Esophagus (tissue), 2 donors: ENCODE measurements around the gene TMEM38B. TPM values are rescaled to one million over a fixed set of nuclear protein-coding genes. Genes with fewer than 3 reads are reported as not detected.
"Not testable (repeated sequence)": the region's sequence is repeated elsewhere in the genome, so short reads cannot be mapped to it uniquely, and the experiment has no call there.

ENCODE experiments used
- H3K27ac ChIP-seq, 2 donors: one replicate each; pipeline ENCODE4 v1.5.1; 2013; ENCODE audit warnings: low read depth in 2 of 2, mild to moderate bottlenecking in 2 of 2, inconsistent platforms in 1 of 2, low read length in 1 of 2, moderate library complexity in 1 of 2
- H3K27me3 ChIP-seq, 2 donors: one replicate each; pipeline ENCODE4 v1.6.1; 2013; ENCODE audit warnings: low read length in 2 of 2, control low read depth in 1 of 2, mild to moderate bottlenecking in 1 of 2; ENCODE audit not compliant: insufficient read depth in 2 of 2, control insufficient read depth in 1 of 2
- H3K36me3 ChIP-seq, 2 donors: one replicate each; pipeline ENCODE4 v1.6.1; 2013; ENCODE audit warnings: low read length in 1 of 2; ENCODE audit not compliant: control insufficient read depth in 2 of 2, insufficient read depth in 2 of 2
- H3K4me1 ChIP-seq, 2 donors: one replicate each; pipeline ENCODE4 v1.6.1; 2013; ENCODE audit warnings: low read length in 1 of 2; ENCODE audit not compliant: control insufficient read depth in 2 of 2, insufficient read depth in 2 of 2
- H3K4me3 ChIP-seq, 2 donors: one replicate each; pipeline ENCODE4 v1.5.1; 2013; ENCODE audit warnings: low read length in 2 of 2, mild to moderate bottlenecking in 2 of 2, low read depth in 1 of 2, moderate library complexity in 1 of 2
- H3K9me3 ChIP-seq, 2 donors: one replicate each; pipeline ENCODE4 v1.6.1; 2013; ENCODE audit warnings: mild to moderate bottlenecking in 2 of 2, low read depth in 1 of 2, low read length in 1 of 2, moderate library complexity in 1 of 2; ENCODE audit not compliant: control insufficient read depth in 2 of 2, insufficient read depth in 1 of 2
- WGBS, 2 donors: extraction: QIAGEN DNeasy Blood & Tissue Kit; methylation state at CpG; one replicate each; pipeline ENCODE4 v1.1.7; 2013; 5-methylcytosine and 5-hydroxymethylcytosine counted together
- polyA plus RNA-seq, 2 donors: library from polyadenylated mRNA; stranded (reverse); fragments of 200-250 nt; gene quantifications; one replicate each; pipeline ENCODE4 v1.2.3, GENCODE V29; 2013
- donor health status: healthy with polysubstance abuse.
- donor health status: Bipolar disorder and iron deficiency.

The TMEM38B gene
- polyA plus RNA-seq, 2 donors, result 1.6 to 2.8 TPM

DNA sequence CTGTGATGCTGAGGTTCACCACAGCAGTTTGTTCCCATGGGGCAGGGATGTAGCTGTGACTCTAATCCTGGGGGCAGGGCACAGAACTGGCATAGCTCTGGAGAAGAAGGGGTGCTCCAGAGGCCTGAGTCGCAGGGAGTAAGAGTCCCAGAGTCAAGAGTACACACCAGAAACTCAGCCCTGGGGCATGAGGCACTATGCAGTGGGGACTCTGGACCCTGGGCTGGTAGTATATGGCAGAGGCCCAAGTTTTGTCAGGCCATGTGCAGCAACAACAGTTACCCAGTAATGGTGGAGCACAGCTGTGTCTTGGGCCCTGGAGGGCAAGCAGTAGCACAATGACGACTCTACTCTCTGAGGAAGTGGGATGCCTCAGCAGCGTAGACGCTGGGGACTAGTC is 42.9 kb downstream of the TMEM38B start:
- no peak overlapping the region for H3K27ac ChIP-seq
- H3K9me3 ChIP-seq, result peaks cover 0 to 3% of the 10 kb centered on the region in 2 donors
- H3K27me3 ChIP-seq, result no peaks in the 10 kb centered on the region
- no peaks in the 10 kb centered on the region for H3K4me1 ChIP-seq
- WGBS, 2 donors, result 97 to 99% methylated on average over 4 of the region's 4 CpGs
- H3K4me3 ChIP-seq, result no peak overlapping the region
- H3K36me3 ChIP-seq, result no peaks in the 10 kb centered on the region

DNA sequence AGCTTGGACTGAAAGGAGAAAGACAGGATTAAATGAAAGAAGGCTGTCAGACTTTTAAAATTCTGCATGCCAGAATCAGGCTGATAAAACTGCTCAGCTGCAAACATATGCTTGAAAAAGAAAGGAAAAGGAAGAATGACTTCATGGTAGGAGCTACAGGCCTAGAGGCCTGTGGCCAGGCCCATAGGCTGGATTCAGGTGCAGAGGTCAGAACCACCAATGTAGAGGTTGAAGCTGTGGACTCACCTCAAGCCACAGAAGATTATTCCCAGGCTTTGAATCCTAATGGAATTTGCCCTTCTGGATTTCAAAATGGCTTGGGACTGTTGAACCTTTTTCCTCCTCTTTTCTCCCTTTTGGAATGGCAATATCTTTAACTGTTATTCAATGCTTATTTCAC is 47.7 kb downstream of the TMEM38B start:
- no peaks in the 10 kb centered on the region for H3K36me3 ChIP-seq
- H3K27ac ChIP-seq, result no peak overlapping the region
- H3K4me3 ChIP-seq, result no peak overlapping the region
- H3K9me3 ChIP-seq, result no peaks in the 10 kb centered on the region
- no peaks in the 10 kb centered on the region for H3K27me3 ChIP-seq
- no peaks in the 10 kb centered on the region for H3K4me1 ChIP-seq

DNA sequence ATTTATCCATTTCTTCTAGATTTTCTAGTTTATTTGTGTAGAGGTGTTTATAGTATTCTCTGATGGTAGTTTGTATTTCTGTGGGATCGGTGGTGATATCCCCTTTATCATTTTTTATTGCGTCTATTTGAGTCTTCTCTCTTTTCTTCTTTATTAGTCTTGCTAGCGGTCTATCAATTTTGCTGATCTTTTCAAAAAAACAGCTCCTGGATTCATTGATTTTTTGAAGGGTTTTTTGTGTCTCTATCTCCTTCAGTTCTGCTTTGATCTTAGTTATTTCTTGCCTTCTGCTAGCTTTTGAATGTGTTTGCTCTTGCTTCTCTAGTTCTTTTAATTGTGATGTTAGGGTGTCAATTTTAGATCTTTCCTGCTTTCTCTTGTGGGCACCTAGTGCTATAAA is 53.0 kb downstream of the TMEM38B start:
- 92 to 100% methylated on average over 2 of the region's 3 CpGs for WGBS, 2 donors
- not testable (repeated sequence) for H3K4me1 ChIP-seq, H3K27ac ChIP-seq, H3K4me3 ChIP-seq, H3K27me3 ChIP-seq, H3K36me3 ChIP-seq, H3K9me3 ChIP-seq

DNA sequence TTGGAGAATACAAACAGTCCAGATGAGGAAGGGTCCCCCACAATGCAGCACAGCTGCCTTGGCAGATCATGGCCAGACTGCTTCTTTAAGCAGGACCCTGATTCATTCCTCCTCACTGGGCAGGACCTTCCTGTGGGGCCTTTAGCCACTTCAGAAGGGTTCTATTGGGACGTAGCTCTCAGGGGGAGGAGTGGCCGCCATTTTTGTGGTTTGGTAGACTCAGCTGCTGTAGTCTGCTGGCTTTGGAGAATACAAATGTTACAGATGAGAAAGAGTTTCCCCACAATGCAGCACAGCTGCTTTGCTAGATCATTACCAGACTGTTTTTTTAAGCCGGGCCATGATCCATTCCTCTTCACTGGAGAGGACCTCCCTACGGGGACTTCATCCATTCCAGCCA is 57.4 kb downstream of the TMEM38B start:
- H3K27me3 ChIP-seq, result no peaks in the 10 kb centered on the region
- 84 to 98% methylated on average over 4 of the region's 4 CpGs for WGBS, 2 donors

DNA sequence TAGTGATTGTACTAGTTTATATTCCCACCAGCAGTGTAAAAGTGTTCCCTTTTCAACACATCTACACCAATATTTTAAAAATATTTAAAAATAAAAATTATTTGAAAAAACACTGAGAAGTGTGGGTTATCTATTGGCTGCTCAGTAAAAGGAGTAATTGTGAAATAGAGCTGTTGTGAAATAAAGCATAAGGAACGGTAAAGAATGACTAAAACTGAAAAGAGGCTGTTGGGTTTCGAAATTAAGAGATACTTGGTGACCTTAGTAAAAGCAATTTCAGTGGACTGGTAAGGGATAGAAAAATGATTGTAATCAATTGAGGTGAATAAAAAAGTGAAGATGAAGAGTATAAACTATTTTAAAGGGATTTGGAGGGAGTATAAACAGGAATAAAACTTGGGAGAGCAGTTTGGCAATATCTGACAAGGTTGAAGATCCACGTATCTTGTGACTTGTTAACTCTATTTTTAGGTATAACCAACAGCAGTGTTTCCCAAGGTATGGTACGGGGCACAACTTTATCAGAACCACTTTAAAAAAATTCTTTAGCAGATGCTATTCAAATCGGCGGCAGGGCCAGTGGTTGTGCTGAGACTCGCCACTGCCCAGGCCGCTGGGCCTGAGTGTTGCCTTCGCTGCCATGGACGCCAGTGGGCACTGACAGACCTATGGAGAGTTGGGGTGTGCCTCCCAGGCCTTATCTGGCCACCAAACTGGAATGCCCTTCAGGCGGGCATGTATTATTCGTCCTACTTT is 63.3 kb downstream of the TMEM38B start:
- no peak overlapping the region for H3K27ac ChIP-seq
- H3K27me3 ChIP-seq, result no peaks in the 10 kb centered on the region
- H3K4me3 ChIP-seq, result no peak overlapping the region
- WGBS, 2 donors, result 91 to 96% methylated on average over 12 of the region's 12 CpGs
- no peaks in the 10 kb centered on the region for H3K36me3 ChIP-seq
- peaks cover 0 to 3% of the 10 kb centered on the region in 2 donors for H3K9me3 ChIP-seq
- peaks cover 0 to 2% of the 10 kb centered on the region in 2 donors for H3K4me1 ChIP-seq

More for the DNA sequence above, 57.4 kb downstream of the TMEM38B start:
- H3K27ac ChIP-seq, result no peak overlapping the region
- peaks cover 0 to 4% of the 10 kb centered on the region in 2 donors for H3K9me3 ChIP-seq
- peaks cover 0 to 6% of the 10 kb centered on the region in 2 donors for H3K36me3 ChIP-seq
- H3K4me3 ChIP-seq, result no peak overlapping the region
- no peaks in the 10 kb centered on the region for H3K4me1 ChIP-seq

DNA sequence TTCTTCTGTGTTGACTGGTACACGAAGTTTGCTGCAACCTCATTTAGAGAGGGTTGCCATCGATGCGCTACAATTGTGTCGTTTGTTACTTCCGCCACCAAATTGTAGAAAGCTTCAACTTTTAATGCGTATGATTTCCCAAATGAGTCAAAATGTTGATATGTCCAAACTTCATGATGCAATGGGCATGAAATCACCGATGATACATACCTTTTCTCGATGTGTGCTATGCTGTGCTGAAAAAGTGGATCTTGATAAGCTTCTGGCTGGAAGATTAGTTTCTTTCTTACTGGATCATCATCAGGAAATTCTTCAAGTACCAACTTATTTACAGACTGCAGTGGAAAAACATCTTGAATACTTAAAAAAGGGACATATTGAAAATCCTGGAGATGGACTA is 65.7 kb downstream of the TMEM38B start:
- Histone ChIP-seq H3K27ac (no peak overlapping the region), H3K4me3 (no peak overlapping the region), H3K27me3 (no peaks in the 10 kb centered on the region), H3K36me3 (no peaks in the 10 kb centered on the region), H3K9me3 (peaks cover 0 to 3% of the 10 kb centered on the region in 2 donors), H3K4me1 (peaks cover 0 to 2% of the 10 kb centered on the region in 2 donors)
- 92 to 93% methylated on average over 8 of the region's 8 CpGs for WGBS, 2 donors

DNA sequence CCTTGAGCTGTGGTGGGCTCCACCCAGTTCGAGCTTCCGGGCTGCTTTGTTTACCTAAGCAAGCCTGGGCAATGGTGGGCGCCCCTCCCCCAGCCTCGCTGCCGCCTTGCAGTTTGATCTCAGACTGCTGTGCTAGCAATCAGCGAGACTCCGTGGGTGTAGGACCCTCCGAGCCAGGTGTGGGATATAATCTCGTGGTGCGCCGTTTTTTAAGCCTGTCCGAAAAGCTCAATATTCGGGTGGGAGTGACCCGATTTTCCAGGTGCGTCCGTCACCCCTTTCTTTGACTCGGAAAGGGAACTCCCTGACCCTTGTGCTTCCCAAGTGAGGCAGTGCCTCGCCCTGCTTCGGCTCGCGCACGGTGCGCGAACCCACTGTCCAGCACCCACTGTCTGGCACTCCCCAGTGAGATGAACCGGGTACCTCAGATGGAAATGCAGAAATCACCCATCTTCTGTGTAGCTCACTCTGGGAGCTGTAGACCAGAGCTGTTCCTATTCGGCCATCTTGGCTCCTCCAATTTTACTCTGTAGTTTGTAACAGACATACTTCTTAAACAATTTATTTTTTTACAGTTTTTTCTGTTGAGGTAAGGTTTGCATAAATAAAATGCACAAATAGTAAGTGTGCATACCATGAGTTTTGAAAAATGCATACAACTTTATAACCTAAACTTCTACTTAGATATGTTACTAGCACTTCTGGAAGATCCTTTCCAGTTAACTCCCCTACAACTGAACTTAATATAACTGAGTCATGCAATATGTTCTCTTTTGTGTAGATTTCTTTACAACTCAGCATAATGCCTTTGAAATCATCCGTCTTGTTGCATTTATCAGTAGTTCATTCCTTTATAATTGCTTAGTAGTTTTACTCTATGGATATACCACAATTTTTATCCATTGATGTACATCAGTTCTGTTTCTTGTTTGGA is 88.5 kb downstream of the TMEM38B start:
- WGBS, 2 donors, result 95 to 98% methylated on average over 16 to 22 of the region's 27 CpGs
- not testable (repeated sequence) for H3K27me3 ChIP-seq

DNA sequence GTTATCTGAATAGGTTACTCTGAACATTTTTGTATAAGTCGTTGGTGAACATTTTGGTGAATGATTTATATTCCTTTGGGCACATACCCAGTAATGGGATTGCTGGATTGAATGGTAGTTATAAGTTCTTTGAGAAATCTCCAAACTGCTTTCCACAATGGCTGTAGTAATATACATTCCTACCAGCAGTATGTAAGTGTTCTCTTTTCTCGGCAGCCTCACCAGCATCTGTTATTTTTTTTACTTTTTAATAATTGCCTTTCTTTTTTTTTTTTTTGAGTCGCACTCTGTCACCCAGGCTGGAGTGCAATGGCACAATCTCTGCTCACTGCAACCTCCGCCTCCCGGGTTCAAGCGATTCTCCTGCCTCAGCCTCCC is 89.1 kb downstream of the TMEM38B start:
- not testable (repeated sequence) for H3K36me3 ChIP-seq, H3K27ac ChIP-seq, H3K4me3 ChIP-seq, H3K9me3 ChIP-seq, H3K4me1 ChIP-seq, H3K27me3 ChIP-seq
- WGBS, 2 donors, result 93% methylated on average over 6 of the region's 6 CpGs

More for the DNA sequence above, 88.5 kb downstream of the TMEM38B start:
- H3K9me3 ChIP-seq, H3K27ac ChIP-seq, H3K4me3 ChIP-seq, H3K4me1 ChIP-seq, H3K36me3 ChIP-seq: not testable (repeated sequence)

DNA sequence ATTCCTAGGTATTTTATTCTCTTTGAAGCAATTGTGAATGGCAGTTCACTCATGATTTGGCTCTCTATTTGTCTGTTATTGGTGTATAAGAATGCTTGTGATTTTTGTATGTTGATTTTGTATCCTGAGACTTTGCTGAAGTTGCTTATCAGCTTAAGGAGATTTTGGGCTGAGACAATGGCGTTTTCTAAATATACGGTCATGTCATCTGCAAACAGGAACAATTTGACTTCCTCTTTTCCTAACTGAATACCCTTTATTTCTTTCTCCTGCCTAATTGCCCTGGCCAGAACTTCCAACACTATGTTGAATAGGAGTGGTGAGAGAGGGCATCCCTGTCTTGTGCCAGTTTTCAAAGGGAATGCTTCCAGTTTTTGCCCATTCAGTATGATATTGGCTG is 92.5 kb downstream of the TMEM38B start:
- H3K27me3 ChIP-seq, H3K36me3 ChIP-seq, H3K4me1 ChIP-seq, H3K9me3 ChIP-seq, H3K4me3 ChIP-seq, H3K27ac ChIP-seq: not testable (repeated sequence)
- 89 to 94% methylated on average over 2 of the region's 2 CpGs for WGBS, 2 donors
